Ishikawa (cell line): ENCODE measurements around the gene OR2V2.

Source experiments
- CEBPB ChIP-seq: IDR thresholded peaks from 2 replicates; pipeline ENCODE4 v1.6.1; 2012
- CREB1 ChIP-seq: IDR thresholded peaks from 2 replicates; pipeline ENCODE4 v1.6.1; 2012; ENCODE audit warnings: low read depth
- EGR1 ChIP-seq: IDR thresholded peaks from 2 replicates; pipeline ENCODE4 v1.6.1; 2012
- EP300 ChIP-seq: IDR thresholded peaks from 2 replicates; pipeline ENCODE4 v1.6.1; 2012; ENCODE audit warnings: borderline replicate concordance
- FOXM1 ChIP-seq: IDR thresholded peaks from 2 replicates; pipeline ENCODE4 v1.6.1; 2012; ENCODE audit warnings: low read depth, borderline replicate concordance
- NFIC ChIP-seq: IDR thresholded peaks from 2 replicates; pipeline ENCODE4 v1.6.1; 2012
- RAD21 ChIP-seq: IDR thresholded peaks from 2 replicates; pipeline ENCODE4 v1.6.1; 2012; ENCODE audit warnings: low read depth
- TAF1 ChIP-seq: IDR thresholded peaks from 2 replicates; pipeline ENCODE4 v1.6.1; 2012; ENCODE audit warnings: low read depth, mild to moderate bottlenecking
- TCF12 ChIP-seq: IDR thresholded peaks from 2 replicates; pipeline ENCODE4 v1.6.1; 2012; ENCODE audit warnings: low read depth
- TEAD4 ChIP-seq: IDR thresholded peaks from 2 replicates; pipeline ENCODE4 v1.6.1; 2012
- YY1 ChIP-seq: IDR thresholded peaks from 2 replicates; pipeline ENCODE4 v1.6.1; 2012; ENCODE audit warnings: low read depth
- ZBTB7A ChIP-seq: IDR thresholded peaks from 2 replicates; pipeline ENCODE4 v1.6.1; 2012; ENCODE audit warnings: low read depth
- TF ChIP-seq, protein P1 (sequence below): IDR thresholded peaks from 2 replicates; pipeline ENCODE4 v1.6.1; 2012
- TF ChIP-seq, protein P2 (sequence below): IDR thresholded peaks from 2 replicates; pipeline ENCODE4 v1.6.1; 2012
- TF ChIP-seq, protein P3 (sequence below): IDR thresholded peaks from 2 replicates; pipeline ENCODE4 v1.6.1; 2012; ENCODE audit warnings: low read depth, mild to moderate bottlenecking

The OR2V2 gene

DNA sequence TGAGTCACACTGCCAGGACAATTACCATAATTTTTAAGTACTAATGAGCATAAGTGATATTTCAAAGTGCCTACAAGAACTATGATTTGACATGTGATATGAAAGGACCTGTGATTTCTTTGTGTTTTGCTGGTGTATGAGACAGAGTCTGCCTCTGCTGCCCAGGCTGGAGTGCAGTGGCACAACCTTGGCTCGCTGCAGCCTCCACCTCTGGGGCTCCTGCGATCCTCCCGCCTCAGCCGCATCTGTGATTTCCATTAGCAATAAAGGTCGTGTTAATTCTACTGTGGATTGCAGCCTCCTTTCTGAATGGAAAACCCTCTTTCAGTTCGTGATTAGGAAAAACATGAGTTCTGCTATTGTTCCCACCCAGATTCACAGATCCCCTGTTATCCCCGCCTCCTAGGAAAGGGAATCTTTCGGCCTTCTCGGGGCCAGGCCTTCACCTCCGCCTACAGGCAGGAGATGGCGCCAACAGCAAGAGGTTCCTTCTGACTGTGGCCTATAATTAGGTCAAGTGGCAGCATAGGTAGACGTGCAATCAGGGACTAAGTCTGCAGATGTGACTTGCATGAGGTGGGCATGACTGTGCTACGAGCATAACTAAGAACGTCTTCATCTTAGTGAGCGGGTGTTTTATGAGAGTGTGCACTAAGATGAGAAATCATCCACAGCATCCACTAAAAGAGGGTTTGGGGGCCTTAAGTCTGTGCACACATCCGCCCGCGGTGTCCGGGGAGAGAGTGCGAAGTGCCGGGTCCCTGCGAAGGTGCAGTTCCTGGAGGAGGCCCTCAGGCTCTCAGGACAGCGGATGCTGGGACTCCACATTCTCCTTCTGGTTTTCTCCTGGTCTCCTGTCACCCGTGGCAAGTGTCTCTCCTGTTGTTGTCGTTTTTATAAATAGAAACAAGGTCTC is 34.5 kb downstream of the OR2V2 start:
- TF ChIP-seq EGR1 (no peak), RAD21 (peak; percentile 92)

DNA sequence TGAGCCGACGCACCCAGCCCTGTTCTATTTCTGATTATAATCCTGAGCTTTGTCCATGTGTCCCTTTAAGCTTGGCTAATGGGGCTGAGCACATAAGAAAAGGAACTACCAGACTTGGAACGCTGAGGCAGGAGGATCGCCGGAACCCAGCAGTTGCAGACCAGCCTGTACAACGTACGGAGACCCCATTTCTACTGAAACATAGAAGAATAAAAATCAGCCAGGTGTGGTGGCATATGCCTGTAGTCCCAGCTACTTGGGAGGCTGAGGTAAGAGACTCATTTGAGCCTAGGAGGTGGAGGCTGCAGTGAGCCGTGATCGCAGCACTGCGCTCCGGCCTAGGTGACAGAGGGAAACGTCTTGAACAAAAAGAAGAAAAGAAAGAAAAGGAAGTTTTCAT is 35.3 kb downstream of the OR2V2 start:
- TF ChIP-seq, protein P1, sequence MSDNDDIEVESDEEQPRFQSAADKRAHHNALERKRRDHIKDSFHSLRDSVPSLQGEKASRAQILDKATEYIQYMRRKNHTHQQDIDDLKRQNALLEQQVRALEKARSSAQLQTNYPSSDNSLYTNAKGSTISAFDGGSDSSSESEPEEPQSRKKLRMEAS, result no peak
- TF ChIP-seq, protein P2, sequence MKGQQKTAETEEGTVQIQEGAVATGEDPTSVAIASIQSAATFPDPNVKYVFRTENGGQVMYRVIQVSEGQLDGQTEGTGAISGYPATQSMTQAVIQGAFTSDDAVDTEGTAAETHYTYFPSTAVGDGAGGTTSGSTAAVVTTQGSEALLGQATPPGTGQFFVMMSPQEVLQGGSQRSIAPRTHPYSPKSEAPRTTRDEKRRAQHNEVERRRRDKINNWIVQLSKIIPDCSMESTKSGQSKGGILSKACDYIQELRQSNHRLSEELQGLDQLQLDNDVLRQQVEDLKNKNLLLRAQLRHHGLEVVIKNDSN, result no peak
- no peak for TF ChIP-seq CEBPB
- no peak for TF ChIP-seq NFIC
- no peak for TF ChIP-seq FOXM1
- TF ChIP-seq RAD21, result no peak
- no peak for TF ChIP-seq TAF1
- TF ChIP-seq ZBTB7A, result no peak
- TF ChIP-seq, protein P3, sequence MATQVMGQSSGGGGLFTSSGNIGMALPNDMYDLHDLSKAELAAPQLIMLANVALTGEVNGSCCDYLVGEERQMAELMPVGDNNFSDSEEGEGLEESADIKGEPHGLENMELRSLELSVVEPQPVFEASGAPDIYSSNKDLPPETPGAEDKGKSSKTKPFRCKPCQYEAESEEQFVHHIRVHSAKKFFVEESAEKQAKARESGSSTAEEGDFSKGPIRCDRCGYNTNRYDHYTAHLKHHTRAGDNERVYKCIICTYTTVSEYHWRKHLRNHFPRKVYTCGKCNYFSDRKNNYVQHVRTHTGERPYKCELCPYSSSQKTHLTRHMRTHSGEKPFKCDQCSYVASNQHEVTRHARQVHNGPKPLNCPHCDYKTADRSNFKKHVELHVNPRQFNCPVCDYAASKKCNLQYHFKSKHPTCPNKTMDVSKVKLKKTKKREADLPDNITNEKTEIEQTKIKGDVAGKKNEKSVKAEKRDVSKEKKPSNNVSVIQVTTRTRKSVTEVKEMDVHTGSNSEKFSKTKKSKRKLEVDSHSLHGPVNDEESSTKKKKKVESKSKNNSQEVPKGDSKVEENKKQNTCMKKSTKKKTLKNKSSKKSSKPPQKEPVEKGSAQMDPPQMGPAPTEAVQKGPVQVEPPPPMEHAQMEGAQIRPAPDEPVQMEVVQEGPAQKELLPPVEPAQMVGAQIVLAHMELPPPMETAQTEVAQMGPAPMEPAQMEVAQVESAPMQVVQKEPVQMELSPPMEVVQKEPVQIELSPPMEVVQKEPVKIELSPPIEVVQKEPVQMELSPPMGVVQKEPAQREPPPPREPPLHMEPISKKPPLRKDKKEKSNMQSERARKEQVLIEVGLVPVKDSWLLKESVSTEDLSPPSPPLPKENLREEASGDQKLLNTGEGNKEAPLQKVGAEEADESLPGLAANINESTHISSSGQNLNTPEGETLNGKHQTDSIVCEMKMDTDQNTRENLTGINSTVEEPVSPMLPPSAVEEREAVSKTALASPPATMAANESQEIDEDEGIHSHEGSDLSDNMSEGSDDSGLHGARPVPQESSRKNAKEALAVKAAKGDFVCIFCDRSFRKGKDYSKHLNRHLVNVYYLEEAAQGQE, result no peak
- TF ChIP-seq EGR1, result no peak
- TF ChIP-seq EP300, result no peak
- TF ChIP-seq TEAD4, result no peak
- no peak for TF ChIP-seq TCF12
- TF ChIP-seq CREB1, result no peak
- TF ChIP-seq YY1, result no peak

DNA sequence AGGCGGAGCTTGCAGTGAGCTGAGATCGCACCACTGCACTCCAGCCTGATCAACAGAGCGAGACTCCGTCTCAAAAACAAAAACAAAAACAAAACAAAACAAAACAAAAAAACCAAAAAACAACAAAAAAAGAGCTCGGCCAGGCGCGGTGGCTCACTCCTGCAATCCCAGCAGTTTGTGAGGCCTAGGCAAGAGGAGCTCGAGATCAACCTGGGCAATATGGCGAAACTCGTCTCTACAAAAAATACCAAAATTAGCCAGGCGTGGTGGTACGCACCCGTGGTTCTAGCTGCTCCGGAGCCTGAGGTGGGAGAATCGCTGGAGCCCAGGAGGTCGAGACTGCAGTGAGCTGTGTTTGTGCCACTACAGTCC is 37.4 kb downstream of the OR2V2 start:
- TF ChIP-seq, protein P3, result no peak
- TF ChIP-seq NFIC, result no peak
- TF ChIP-seq FOXM1, result no peak
- no peak for TF ChIP-seq TAF1
- no peak for TF ChIP-seq EGR1
- TF ChIP-seq, protein P1, result no peak
- TF ChIP-seq CREB1, result no peak
- TF ChIP-seq YY1, result no peak
- TF ChIP-seq ZBTB7A, result no peak
- no peak for TF ChIP-seq RAD21

DNA sequence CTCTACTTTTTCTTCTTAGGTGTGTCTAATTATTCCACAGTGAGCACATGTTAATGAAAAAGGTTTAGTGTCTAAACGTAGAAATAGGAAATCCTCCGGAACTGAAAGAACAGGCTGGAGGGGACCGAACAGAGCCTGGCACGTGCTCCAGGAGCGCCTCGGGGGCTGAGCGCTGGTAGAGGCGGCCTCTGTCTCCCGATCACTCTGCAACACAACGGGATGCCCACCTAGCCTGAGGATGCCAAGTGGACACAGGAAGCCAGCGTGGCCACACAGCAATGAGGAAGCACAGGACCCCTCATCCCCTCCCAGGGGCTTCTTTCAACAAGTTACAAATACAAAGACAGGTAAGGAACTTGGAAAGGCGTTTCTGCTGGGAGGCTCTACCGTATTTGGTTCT is 38.2 kb downstream of the OR2V2 start:
- TF ChIP-seq, protein P2, result no peak

DNA sequence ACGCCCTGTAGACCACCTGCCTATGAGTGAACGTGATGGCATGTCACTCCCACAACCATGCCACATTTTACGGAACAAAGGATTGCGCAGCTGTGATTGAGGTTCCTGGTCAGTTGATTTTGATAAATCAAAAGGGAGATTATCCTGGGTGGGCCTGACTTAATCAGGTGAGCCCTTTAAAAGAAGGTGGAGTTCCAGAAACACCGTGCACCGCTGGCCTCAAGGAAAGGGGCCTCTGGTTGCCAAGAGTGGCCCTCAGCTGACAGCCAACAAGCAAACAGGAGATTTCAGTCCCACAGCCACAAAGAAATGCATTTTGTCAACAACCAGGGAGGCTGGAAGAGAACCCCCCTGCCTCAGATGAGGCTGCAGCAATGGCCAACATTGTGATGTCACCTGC is 38.6 kb downstream of the OR2V2 start:
- TF ChIP-seq, protein P1, result no peak
- TF ChIP-seq YY1, result no peak
- TF ChIP-seq TEAD4, result no peak
- TF ChIP-seq FOXM1, result no peak
- no peak for TF ChIP-seq EGR1

DNA sequence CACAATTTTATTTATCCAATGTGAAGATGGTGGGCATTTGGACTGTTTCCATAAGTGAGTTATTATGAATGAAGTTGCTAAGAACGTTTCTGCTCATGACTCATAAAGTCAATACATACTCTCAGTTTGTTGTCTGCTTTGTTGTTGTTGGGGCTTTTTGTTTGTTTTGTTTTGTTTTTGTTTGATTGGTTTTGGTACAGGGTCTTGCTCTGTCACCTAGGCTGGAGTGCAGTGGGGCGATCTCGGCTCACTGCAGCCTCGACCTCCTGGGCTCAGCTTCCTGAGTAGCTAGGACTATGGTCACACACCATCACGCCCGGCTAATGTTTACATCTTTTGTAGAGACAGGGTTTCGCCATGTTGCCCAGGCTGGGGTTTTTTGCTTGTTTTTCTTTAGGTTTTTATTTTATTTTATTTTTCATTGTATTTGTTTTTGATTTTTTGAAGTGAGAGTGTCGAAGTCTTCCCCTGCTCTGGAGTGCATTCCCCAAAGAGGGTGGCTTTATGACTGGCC is 39.7 kb downstream of the OR2V2 start:
- TF ChIP-seq TEAD4 (no peak), RAD21 (no peak), NFIC (no peak), CREB1 (no peak), CEBPB (no peak), EP300 (no peak), EGR1 (no peak), TAF1 (no peak), TCF12 (no peak), YY1 (no peak), ZBTB7A (no peak), FOXM1 (no peak)
- TF ChIP-seq, protein P3, result no peak
- TF ChIP-seq, protein P1, result no peak
- TF ChIP-seq, protein P2, result no peak
